Measurements from ENCODE around the gene RRP1. TPM values are rescaled to one million over a fixed set of nuclear protein-coding genes. Genes with fewer than 3 reads are reported as not detected.
A peak's percentile ranks its signal among the peaks of the same experiment; 100 is the strongest.

The RRP1 gene
- total RNA-seq, 1 experiment from 2014 or later: 47.8 TPM

- no peak for DNase-seq (ENCODE audit: low read depth)
- in situ Hi-C loops (cut with HindIII; ENCODE audit: low pct_unique_long_range_greater_than_20kb, low sequenced_read_pairs): no loop called here
Observed at GRCh38 chr21:43755820-43756594, 33.4 kb upstream of the RRP1 start.

- in situ Hi-C loops (cut with HindIII; ENCODE audit: low pct_unique_long_range_greater_than_20kb, low sequenced_read_pairs): no loop called here
- no peak for DNase-seq (ENCODE audit: low read depth)
Observed at GRCh38 chr21:43757601-43758000, 31.8 kb upstream of the RRP1 start.

GRCh38 chr21:43758111-43758641 lies 31.2 kb upstream of the RRP1 start:
- no peak for DNase-seq (ENCODE audit: low read depth)
- in situ Hi-C loops (cut with HindIII; ENCODE audit: low pct_unique_long_range_greater_than_20kb, low sequenced_read_pairs): no loop called here

- in situ Hi-C loops (cut with HindIII; ENCODE audit: low pct_unique_long_range_greater_than_20kb, low sequenced_read_pairs): no loop called here
- DNase-seq (ENCODE audit: low read depth): no peak
Observed at GRCh38 chr21:43758811-43759210, 30.6 kb upstream of the RRP1 start.

GRCh38 chr21:43759651-43760050 lies 29.7 kb upstream of the RRP1 start:
- in situ Hi-C loops (cut with HindIII; ENCODE audit: low pct_unique_long_range_greater_than_20kb, low sequenced_read_pairs): no loop called here

GRCh38 chr21:43760391-43760958 lies 28.9 kb upstream of the RRP1 start:
- no peak for DNase-seq (ENCODE audit: low read depth)
- in situ Hi-C loops (cut with HindIII; ENCODE audit: low pct_unique_long_range_greater_than_20kb, low sequenced_read_pairs): no loop called here

More at GRCh38 chr21:43759651-43760050, 29.7 kb upstream of the RRP1 start:
- no peak for DNase-seq (ENCODE audit: low read depth)

- no peak for DNase-seq (ENCODE audit: low read depth)
- in situ Hi-C loops (cut with HindIII; ENCODE audit: low pct_unique_long_range_greater_than_20kb, low sequenced_read_pairs): no loop called here
Observed at GRCh38 chr21:43761886-43762285, 27.5 kb upstream of the RRP1 start.

- in situ Hi-C loops (cut with HindIII; ENCODE audit: low pct_unique_long_range_greater_than_20kb, low sequenced_read_pairs): no loop called here
- no peak for DNase-seq (ENCODE audit: low read depth)
Observed at GRCh38 chr21:43762303-43763128, 26.9 kb upstream of the RRP1 start.

GRCh38 chr21:43763901-43764523 lies 25.4 kb upstream of the RRP1 start:
- no peak for DNase-seq (ENCODE audit: low read depth)
- in situ Hi-C loops (cut with HindIII; ENCODE audit: low pct_unique_long_range_greater_than_20kb, low sequenced_read_pairs): no loop called here

- DNase-seq (ENCODE audit: low read depth): peak; percentile 66
- in situ Hi-C loops (cut with HindIII; ENCODE audit: low pct_unique_long_range_greater_than_20kb, low sequenced_read_pairs): no loop called here
Observed at GRCh38 chr21:43764576-43765495, 24.5 kb upstream of the RRP1 start.

GRCh38 chr21:43766734-43767497 lies 22.5 kb upstream of the RRP1 start:
- in situ Hi-C loops (cut with HindIII; ENCODE audit: low pct_unique_long_range_greater_than_20kb, low sequenced_read_pairs): no loop called here

GRCh38 chr21:43767498-43767983 lies 21.8 kb upstream of the RRP1 start:
- in situ Hi-C loops (cut with HindIII; ENCODE audit: low pct_unique_long_range_greater_than_20kb, low sequenced_read_pairs): no loop called here
- DNase-seq (ENCODE audit: low read depth): no peak

More at GRCh38 chr21:43766734-43767497, 22.5 kb upstream of the RRP1 start:
- DNase-seq (ENCODE audit: low read depth): peak; percentile 79

- in situ Hi-C loops (cut with HindIII; ENCODE audit: low pct_unique_long_range_greater_than_20kb, low sequenced_read_pairs): no loop called here
- peak; percentile 96 for DNase-seq (ENCODE audit: low read depth)
Observed at GRCh38 chr21:43767984-43768867, 21.2 kb upstream of the RRP1 start.

GRCh38 chr21:43768868-43769167 lies 20.6 kb upstream of the RRP1 start:
- in situ Hi-C loops (cut with HindIII; ENCODE audit: low pct_unique_long_range_greater_than_20kb, low sequenced_read_pairs): no loop called here
- no peak for DNase-seq (ENCODE audit: low read depth)

- DNase-seq (ENCODE audit: low read depth): no peak
- in situ Hi-C loops (cut with HindIII; ENCODE audit: low pct_unique_long_range_greater_than_20kb, low sequenced_read_pairs): no loop called here
Observed at GRCh38 chr21:43769325-43769958, 19.9 kb upstream of the RRP1 start.
